C1 segment of cervical spinal cord (tissue), 14 donors: ENCODE measurements around the gene URGCP.
"Not testable (repeated sequence)": the region's sequence is repeated elsewhere in the genome, so short reads cannot be mapped to it uniquely, and the experiment has no call there.

ENCODE experiments used
- DNase-seq, 14 donors: peaks; one replicate each; lab custom pipeline; 2025; lab: John Stamatoyannopoulos, UW

URGCP gene

DNA sequence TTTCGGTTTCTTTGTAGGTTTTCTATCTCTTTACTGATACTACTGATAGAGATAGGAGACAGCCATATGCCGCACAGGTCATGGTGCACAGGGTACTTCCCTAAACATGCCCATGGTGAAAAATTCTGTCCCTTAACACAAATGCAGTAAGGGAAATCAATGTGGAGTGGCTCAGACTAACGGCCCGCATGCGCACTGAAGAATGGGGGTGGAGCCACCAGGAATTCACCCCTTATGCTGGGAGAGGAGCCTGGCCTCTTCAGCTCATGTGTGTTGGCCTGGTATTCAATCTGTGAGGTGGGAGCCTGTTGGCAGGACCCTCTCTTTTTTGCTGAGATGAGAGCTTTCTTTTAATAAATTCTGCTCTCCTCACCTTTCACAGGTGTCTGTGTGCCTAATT, 8.4 kb upstream of the URGCP start:
- no peak for DNase-seq

DNA sequence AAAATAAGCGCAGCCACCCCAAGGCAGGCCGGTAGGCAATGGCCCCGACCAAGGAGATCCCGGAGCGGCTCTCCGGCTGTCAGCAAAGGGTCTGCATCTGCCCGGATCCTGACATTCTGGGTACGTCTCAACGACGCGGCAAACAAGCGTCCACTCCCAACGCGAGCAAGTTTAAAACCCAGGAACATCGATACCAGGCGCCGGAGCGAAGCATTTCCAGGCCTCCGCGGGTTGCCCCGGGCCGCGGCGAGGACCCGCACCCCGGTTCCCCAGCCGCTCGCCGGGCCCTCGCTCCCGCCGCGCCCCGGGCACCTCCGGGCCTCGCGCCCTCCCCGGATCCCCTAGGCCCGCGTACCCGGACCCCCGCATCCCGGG, 453 bp downstream of the URGCP start:
- peak in 7 of 14 donors; percentile 17 to 71 (median 39) for DNase-seq

DNA sequence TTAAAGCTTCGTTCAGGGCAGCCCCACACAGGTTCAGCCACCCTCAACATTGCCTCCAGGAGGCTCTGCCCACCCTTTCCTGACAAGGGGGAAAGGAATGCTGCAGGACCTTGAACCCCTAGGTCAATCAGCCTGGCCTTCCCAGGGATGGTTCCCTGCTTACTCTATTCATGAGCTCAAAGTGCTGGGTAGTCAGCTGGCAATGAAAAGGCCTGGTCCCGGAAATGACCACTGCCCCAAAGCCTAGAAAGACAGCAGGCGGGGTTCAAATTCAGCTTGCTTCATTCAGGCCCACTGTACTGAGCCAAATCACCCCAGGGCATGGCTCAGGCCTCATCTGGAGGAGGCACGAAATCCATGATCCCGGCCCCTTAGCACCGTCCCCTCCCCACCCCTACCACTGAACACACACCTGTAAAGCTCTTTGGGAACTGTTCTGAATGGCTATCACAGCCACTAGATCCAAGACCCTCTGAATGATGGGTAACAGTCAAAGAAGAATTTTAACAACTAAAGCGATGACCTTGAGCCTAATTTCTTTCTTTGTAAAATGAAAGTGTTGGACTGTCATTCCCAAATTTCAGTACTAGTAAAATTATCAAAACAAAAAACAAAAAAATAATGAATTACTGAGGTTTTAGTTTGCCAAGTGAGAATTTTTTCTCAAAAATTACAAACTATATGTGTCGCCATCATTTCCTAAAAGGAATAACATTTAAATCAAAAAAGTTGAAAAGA, 1.0 kb downstream of the URGCP start:
- DNase-seq, result peak in 4 of 14 donors; percentile 4 to 67 (median 28)

DNA sequence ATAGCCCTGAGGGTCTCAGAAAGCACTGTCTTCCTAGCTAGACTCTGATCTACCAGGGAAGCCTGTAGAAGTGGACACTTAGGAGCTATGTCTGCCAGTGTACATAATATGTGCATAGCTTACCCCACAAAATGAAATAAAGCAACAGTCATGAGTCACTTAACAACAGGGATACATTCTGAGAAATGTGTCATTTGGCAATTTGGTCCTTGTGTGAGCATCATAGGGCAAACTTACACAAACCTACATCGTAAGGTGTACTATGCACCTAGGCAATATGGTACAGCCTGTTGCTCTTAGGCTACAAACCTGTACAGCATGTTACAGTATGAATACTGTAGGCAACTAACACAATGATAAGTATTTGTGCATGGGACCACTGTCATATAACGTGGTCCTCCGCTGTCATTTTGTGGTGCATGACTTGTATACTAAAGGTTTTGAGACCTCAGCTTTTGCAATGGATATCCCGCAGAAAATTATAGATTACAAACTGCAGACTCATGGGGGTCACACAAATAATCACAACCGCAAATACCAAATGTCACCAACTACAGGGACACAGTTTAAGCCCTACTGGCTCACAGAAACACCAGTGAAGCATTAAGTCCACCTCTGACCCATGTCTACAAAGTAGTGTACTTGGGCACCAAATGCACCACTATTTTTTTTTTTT, 1.7 kb downstream of the URGCP start:
- DNase-seq, result no peak

DNA sequence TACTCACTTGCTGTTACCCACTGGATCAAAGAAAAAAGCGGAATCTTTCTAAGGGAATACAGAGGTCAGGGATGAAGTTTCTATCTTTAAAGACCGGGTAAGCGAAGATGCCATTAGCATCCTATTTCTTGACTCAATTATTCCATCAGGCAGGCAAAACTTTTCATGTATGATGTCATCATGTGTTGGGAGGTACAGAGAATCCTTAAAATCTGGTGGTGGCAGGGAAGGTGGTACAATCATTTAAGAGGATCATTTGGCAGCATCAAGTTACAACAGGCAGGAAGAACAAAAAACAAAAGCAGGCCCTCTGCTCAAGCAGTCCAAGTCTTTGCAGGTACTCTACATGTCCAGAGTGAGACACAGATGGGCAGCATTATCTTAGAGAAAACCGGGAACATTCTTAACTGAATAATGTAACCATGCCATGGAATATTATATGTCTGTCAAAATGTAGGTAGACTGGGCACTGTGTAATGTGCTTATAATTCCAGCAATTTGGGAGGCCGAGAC, 3.8 kb downstream of the URGCP start:
- no peak for DNase-seq

DNA sequence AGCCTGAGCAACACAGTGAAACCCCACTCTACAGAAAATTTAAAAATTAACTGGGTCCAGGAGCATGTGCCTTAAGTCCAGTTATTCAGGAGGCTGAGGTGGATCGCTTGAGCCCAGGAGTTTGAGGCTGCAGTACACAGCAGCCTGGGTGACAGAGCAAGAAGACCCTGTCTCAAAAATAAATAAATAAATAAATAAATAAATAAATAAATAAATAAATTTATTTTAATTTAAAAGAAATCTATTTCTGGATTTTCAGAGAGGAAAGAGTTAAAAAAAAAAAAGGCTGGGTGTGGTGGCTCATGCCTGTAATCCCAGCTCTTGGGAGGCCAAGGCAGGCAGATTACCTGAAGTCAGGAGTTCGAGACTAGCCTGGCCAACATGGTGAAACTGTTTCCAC, 7.8 kb downstream of the URGCP start:
- DNase-seq, result not testable (repeated sequence)

DNA sequence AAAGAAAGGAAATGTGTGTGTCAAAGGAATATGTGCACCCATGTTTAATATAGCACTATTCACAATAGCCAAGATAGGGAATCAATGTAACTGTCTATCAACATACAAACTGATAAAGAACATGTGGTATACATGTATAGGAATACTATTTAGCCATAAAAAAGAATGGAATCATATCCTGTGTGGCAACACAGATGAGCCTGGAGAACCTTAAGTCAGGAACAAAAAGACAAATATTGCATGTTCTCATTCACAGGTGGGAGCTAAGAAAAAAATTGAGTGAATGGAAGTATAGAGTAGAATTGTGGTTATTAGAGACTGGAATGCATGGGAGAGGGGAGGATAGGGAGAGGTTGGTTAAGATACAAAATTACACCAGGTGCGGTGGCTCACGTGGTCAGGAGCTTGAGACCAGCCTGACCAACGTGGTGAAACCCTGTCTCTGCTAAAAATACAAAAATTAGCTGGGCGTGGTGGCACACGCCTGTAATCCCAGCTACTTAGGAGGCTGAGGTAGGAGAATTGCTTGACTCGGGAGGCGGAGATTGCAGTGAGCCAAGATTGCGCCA, 10.5 kb downstream of the URGCP start:
- no peak for DNase-seq

DNA sequence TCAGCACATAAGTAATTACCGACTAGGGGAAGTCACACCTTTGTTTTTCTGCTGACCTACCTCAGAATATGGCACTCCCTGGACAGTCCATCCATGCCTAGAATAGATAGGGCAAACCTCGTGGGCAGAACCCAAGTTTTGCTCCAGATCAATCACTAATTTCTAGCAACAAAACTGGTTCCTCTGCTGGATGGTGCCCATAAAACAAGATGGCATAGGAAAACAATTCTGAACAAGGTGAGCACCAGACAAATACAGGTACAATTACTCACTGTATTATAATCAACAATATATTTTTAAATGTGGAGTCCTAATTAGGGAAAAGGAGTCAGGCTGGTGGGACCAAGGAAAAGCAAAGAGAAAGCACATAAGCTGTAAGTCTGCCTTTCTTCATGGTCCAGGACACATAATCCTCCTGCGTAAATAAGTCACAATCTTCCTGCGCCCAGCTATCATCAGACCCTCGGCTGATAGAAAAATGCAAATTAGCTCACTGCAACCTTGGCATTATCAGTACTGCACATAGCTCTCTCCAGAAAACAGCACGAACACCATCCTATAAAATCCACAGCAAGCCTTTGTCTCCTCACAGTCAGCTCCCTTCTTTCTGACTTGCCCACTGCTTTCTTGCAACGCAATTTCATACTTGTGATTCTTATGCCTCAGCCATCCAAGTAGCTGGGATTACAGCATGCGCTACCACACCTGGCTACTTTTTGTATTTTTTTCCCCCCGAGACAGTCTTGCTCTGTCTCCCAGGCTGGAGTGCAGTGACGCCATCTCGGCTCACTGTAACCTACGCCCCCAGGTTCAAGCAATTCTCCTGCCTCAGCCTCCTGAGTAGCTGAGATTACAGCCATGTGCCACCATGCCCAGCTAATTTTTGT, 15.1 kb downstream of the URGCP start:
- no peak for DNase-seq

DNA sequence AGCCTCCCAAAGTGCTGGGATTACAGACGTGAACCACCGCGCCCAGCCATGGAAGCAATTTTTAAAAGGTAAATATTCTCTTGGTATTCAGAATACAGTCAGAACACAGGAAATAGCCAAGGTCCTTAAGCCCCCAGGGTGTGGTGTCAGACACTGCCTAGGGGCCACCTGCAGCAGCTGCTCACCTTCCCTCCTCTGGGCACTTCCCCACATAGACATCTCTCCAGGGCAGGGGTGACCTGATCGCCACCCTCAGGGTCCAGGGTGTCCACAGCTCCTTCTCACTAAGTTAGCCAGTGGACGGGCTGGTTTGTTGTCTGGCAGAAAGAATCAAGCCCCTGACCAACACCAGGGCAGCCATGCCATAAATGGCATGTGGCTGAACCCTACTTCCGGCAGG, 15.9 kb downstream of the URGCP start:
- no peak for DNase-seq

DNA sequence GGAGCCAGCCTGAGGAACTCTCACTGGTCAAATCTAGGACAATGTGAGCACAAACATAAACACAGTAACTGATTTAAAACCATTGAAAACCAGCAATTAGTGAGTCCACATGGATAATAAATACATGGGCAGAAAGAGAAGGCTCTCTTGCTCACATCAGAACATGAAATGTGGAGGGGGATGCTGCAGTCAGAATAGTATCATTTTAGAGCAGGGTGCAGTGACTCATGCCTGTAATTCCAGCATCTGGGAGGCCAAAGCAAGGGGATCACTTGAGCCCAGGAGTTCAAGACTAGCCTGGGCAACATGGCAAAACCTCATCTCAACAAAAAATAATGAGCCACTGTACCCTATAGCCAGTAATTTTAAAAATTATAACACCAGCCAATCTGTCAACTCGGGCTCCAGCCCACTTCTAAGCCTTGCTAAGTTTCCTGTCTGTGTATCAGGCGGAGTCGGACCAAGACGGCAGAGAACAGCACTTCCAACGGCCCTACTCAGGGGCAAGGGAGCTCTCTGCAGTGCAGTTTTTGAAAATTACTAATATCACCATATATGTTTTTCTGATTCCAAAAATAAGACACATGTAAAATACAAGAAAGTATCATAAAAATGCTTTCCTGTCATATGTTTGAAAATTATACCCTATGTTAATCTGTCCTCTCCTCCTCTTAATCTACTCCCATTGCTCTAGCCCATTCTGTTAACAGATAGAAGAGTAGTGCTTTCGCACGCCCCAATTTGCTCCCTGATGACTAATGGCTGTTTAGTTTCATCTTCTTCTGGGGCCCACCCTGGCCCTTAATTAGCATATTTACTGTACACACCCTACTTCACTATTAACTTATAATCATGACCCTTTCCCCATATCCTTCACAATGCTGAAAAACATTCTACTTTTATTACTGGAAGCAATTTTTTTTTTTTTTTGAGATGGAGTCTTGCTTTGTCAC, 17.1 kb downstream of the URGCP start:
- DNase-seq, result no peak

DNA sequence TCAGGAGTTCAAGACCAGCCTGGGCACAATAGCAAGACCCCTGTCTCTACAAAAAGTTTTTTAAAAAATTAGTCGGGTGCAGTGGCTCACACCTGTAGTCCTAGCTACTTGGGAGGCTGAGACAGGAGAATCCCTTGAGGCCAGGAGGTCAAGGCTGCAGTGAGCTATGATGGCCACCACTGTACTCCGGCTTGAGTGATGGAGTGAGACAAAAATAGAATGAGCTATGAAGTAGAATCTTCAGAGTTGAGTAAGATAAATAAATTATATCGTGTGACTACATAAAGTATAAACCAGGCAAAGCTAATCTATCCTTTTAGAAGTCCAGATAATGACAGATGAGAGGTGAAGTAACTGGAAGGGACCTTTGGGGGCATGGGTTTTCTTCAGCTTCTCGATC, 21.8 kb downstream of the URGCP start:
- no peak for DNase-seq

DNA sequence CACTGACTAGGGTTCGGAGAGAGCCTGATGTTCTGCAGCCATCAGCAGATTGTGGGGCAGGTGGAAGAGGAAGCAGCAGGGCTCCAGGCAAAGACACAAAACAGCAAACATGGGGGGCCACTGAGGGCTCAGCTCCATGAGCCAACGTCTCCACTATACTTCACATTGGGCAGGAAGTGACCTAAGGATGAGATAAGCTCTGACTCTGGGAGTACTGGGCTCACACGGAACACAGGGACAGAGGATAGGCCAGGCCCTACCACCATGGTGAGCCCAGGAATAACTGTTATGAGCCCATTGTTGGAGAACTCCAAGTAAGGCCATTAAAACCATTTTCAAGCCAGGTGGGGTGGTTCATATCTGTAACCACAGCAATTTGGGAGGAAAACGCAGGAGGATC, 22.2 kb downstream of the URGCP start:
- no peak for DNase-seq

DNA sequence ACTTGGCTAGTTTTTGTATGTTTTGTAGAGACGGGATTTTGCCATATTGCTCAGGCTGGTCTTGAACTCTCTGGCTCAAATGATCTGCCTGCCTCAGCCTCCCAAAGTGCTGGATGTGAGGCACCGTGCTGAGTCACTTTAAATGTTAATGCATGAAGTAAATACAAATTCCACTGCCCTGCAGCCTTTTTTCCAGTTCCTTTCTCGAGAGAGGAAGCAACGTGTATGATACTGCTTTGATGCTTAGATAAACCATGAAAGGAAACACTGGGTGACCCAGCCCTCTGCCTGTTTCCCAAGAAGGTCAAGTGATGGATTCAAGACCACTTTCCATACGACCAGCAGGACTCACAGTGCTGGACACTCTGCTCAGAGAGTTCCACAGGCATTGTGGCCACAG, 25.8 kb downstream of the URGCP start:
- DNase-seq, result no peak

DNA sequence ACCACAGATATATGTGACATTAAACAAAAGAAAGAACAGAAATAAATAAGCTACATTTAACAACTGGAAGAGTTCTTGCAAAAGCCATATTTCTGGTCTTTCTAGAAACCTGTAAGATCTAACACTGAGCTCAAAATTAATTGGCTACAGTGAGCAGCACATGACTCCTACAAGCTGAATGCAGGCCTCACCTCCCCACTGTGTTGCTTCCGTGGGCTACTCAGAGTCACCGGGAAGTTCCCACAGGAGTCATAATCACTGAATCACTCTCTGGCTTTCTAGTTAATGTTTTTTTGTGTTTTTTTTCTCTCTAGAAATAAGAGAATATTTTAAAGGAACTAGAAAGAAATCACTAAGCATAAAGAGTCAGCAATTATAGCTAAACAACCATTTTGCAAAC, 26.9 kb downstream of the URGCP start:
- DNase-seq, result no peak

DNA sequence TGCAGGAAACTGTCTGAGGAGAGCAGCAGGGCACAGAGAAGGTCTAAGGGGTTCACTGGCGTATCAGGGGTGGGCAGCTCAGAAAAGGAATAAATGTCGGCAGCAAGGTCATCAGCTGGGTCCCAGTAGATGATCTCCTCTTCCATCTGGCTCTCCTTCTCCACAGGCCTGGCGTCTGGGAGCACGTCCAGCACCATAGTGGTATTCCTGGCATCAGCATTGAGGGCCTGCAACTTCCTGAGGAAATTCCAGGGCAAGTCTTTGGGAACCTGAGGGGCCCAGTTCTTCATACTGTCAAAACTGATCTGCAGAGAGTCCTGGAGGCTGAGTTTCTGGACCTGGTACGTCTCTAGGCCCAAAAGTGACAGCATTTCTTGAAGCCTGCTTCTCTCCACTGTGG, 27.5 kb downstream of the URGCP start:
- DNase-seq, result peak in 1 of 14 donors; percentile 43

DNA sequence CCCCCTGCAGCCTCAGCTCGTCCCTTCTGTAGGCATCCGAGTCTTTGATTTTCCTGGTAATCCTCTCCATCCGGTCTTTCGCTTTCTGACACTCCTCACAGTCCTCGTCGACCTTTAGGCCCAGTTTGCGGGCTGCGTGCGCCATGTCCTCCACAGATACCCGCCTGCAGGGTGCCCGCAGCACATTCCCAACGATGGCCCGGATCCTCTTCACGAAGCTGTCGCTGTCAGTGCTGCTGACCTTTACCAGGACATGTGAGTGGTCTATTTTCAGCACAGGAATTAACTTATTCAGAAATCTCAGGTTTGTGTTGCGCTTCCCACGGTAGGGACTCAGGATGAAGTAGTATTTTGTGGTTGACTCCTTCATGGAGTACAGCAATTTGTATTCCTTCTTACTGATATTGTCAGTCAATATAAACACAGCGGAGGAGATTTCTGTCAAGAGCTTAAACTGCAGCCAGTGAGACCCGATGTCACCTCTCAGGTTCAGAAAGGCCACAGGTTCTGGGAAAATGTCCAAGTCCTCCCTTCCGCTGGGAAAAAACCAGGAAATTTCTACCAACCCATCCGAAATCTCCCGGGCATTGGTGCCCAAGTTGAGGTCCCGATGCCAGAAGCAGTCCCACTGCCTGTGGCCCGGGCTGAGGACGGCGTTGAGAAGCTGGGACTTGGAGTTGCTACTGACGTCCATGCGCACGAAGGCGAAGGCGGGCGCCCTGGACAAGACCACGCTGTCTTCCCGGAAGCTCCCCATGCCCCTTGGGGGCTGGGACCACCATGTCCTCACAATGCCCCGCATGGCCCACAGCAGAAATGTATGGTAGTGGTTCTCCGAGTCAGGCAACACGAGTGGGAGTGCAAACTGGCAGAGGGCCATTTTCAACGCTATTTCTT, 28.2 kb downstream of the URGCP start:
- peak in 1 of 14 donors; percentile 40 for DNase-seq

DNA sequence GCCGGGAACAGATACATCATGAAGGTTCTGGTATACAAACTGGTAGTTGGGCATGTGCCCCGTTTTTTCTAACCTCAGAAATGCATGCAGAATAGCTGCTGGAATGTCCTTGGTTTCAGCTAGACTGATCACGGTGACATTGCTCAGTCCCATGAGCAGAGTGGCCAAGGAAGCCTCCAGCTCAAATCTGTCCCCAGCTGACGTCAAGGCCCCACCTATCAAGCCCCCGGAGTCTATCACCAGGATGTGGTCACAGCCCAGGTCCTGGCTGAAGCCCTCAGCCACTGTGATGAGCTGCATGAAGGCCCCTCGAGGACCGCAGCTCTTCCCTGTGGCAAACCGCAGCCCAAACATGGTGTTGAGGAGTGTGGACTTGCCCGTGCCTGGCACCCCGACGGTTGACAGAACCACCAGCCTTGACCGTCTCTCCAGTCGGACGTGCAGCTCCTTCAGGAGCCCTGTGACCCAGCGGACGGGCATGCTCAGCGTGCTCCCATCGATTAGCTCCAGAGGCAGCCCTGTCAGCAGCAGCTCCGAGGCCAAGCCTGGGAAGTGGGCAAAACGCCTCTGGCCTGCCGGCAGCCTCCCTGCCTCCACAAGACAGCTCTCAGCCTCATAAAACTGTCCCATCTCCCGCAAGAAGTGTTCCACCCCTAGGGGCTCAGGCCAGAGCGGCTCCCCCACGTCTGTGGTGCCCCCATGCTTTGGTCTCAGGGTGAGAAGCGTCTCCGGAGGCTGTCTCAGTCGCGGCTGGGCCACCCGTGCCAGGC, 29.2 kb downstream of the URGCP start:
- no peak for DNase-seq

DNA sequence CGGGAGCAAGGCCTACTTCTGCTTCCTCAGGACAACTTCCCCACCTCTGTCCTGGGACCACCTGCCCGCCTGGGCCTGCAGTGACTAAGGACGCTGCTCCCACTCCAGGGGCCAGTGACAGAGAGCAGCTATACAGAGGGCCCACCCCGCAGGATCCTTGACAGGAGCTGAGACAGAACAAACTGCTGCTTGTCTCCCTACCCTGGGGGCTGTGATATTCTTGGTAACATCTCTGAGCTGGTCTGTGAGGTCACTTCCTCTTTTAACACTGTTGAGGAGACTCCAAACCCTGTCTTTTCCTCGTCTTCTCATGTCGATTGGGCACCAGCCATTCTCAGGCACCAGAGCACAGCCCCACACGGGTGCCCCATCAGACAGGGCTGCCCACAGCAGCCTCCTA, 30.2 kb downstream of the URGCP start:
- DNase-seq, result peak in 1 of 14 donors; percentile 10

DNA sequence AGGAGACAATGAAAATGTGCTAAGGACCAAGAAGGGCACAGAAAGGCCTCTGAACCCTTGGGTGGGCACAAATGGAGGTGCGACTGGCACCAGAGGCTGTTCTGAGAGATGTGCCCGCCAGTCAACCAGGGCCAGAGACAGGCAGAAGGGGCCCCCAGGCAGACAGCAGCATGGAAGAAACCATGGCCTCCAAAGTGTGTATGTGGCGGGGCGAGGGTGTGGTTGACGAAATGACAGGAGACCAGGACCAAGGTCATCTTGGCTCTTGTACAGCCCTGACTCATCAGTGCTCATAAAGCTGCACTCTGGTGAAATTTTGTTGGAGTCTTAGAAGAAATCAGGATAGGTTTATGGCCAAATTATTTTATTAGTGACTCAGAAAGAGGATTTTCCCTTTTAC, 33.1 kb downstream of the URGCP start:
- no peak for DNase-seq
